HG03064 (cell line): ENCODE measurements around the gene NR4A2.
"Not testable (repeated sequence)": the region's sequence is repeated elsewhere in the genome, so short reads cannot be mapped to it uniquely, and the experiment has no call there.

Experiments used
- ATAC-seq: cut with Tn5 transposase; IDR thresholded peaks from one replicate; pipeline ENCODE4 v1.9.1; 2021; ENCODE audit warnings: low read depth; ENCODE audit not compliant: unreplicated experiment

NR4A2 gene

GRCh38 chr2:156322686-156323231 is 9.8 kb downstream of the NR4A2 start:
- ATAC-seq = no peak

- peak; percentile 66 for ATAC-seq
Observed at GRCh38 chr2:156322051-156322685, 10.4 kb downstream of the NR4A2 start.

DNA sequence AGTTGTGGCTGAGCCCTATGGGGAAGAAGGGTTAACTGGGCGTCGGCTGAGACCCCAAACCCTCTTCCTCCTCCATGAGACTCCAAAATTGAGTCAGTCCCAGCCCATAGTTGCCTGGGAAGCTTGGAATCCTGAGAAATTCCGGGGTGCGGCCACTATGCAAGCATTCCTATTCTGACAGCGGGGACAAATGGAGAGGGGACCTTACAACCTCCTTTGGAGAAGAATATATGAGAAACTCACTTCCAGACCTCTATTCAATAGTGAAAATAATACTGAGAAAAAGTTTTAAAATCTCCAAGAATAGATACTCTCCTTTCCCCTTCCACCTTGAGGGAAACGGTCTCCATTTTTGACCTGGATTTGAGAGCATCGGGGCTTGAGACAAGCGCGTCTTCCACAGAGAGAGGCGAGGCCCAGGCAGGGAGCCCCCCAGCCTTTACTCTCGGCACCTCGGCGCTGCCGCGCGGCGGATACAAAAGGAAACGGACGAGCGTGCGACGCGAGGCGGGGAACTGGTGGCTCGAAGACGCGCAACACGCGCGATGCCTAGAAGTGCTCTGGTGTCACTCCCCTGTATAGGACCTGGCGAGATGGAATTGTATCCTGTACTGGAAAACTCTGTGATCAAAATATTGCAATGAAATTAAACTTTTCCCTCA is 11.1 kb downstream of the NR4A2 start:
- ATAC-seq = no peak

- ATAC-seq = no peak
Observed at GRCh38 chr2:156320486-156321098, 11.9 kb downstream of the NR4A2 start.

DNA sequence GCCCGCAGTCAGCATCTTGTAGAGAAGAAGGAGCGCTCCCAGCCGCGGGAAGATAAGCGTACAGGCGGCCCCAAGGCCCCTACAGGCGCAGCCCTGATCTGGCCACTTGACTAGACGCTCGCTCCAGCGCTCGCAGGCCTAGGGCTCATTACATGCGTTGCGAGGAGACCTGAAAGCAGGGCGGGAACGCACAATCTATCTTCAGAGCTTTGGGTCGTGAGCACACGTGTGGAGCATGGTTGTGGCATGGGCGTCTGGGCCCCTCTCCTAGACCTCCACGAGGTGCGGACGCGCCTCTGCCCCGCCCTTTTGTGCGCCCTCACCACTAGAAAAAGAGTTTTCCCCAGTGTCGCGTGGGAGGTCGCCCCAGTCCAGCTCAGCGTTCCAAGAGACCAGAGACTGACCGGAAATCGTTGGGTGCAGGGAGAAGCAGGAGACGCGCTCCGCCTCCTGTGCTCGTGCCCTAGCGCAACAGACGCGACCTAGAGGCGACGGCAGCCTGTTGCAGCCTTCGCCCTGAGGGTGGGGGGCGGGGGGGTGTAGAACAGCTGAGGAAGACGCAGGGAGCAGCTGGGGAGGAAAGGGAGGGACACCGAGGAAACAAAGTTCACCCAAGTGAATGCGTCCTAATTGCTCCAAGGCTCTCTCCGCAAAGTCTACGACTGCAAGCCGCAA is 12.6 kb downstream of the NR4A2 start:
- ATAC-seq = no peak

DNA sequence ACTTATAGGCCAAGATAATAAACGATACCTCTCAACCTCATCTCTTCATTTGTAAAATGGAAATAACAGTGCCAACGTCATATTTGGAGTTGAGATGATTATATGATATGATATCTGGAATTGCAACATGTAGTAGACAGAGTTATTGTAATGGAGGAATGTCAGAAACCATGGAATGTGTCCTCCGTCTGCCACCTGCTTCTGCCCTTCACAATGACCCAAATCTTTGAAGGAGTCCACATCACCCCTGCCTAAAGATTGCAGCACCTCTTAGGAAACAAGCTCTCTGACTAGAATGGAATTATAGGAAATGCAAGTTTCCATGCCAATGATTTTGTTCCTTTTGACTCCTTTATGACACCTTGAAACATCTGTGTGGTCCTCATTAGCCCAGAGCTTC is 14.9 kb downstream of the NR4A2 start:
- no peak for ATAC-seq

DNA sequence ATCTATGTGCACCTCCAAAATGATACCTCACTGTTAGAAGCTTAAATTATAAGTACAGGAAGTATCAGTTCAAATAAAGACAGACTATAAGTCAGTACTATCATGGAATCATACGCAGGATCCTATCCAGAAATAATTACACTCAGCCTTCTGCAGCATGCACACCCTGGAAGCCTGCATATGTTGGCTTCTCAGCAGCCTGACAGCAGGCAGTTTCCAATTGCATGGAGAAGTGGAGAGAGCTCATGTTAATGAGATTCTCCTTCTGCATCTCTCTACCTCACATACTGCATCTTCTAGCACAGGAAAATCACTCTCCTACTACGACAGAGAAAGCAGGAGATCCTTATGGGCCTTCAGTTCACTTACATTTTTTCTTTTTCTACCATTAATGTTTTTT is 20.5 kb downstream of the NR4A2 start:
- ATAC-seq = no peak

- ATAC-seq = no peak
Observed at GRCh38 chr2:156310773-156311172, 21.7 kb downstream of the NR4A2 start.

- ATAC-seq = no peak
Observed at GRCh38 chr2:156309917-156310316, 22.6 kb downstream of the NR4A2 start.

DNA sequence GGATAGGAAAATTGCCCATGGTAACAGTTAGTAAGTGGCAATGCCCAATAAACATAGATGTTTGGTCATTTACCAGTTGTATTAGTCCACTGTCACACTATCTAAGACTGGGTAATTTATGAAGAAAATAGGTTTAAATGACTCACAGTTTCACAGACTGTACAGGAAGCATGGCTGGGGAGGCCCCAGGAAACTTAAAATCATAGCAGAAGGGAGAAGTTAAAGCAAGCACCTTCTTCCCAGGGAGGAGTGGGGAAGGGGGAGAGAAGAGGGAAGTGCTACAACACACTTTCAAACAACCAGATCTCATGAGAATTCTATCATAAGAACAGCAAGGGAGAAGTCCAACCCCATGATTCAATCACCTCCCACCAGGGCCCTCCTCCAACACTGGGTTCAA is 23.4 kb downstream of the NR4A2 start:
- ATAC-seq = no peak

DNA sequence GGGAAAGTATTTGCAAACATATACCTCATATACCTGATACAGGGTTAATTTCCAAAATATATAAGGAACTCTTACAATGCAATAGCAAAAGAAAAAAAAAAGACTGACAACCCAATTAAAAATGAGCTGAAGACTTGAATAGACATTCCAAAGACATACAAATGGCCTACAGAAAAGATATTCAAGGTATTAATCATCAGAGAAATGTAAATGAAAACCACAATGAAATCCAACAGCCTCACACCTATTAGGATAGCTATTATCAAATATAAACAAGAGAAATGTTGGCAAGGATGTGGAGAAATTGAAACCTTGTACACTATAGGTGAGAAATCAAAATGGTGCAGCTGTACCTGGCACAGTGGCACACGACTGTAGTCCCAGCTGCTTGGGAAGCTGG is 25.7 kb downstream of the NR4A2 start:
- no peak for ATAC-seq

DNA sequence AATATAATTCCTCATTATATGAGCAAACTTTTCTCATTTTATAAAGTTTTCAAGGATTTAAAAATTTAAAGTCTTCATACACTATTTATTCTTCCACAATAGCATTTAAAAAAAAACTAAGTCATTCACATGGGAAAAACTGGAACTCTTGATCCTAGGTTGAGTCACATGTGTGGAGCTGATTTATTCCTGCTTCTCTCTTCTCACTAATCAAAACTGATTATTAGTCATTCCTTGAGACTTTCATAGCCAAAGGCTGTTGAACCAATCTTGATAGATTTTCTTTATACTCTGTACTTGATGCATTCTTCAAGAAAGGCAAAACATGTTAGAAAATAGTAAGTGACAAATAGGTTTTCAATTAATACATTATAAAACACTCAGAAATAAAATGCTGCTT is 27.4 kb downstream of the NR4A2 start:
- ATAC-seq = no peak

GRCh38 chr2:156300337-156300736 is 32.2 kb downstream of the NR4A2 start:
- no peak for ATAC-seq

DNA sequence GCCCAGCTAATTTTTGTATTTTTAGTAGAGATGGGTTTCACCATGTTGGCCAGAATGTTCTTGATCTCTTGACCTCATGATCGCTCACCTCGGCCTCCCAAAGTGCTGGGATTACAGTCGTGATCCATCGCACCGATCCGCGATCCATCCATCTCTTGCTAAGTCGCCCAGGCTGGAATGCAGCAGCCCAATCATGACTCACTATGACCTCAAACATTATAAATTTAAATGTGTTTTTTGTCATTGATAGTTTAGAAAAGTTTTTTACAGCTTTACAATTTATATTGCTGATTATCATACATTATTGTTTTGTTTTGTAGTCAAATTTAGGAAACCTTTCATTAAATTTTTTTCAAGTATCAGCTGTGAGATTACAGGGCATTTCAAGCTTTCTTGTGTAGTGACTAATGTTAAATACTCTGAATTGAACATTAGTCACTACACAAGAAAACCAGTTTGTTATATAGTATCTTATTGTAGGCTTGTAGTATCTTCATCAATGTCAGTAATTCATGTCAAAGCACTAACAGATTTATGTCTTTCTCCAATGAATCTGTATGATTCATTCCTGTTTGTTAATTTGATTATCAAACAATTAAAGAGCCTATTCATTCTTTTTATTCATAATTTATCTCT is 37.5 kb downstream of the NR4A2 start:
- ATAC-seq = no peak

- ATAC-seq = not testable (repeated sequence)
Observed at GRCh38 chr2:156293382-156293781, 39.1 kb downstream of the NR4A2 start.

- no peak for ATAC-seq
Observed at GRCh38 chr2:156279446-156280150, 52.9 kb downstream of the NR4A2 start.
